HEK293 (cell line): ENCODE measurements around the gene NELL1.

Experiments used
- CTCF ChIA-PET: fragments of 350-600 bp; formaldehyde crosslinking; extraction: SDS; loops from one replicate; lab custom pipeline; 2021; ENCODE audit warnings: antibody characterized with exemption; lab: Yijun Ruan, JAX
- POLR2A ChIA-PET: fragments of 300-600 bp; formaldehyde crosslinking; extraction: SDS; loops from one replicate; lab custom pipeline; 2020; ENCODE audit warnings: antibody characterized with exemption, inconsistent platforms; lab: Yijun Ruan, JAX
- H3K27ac ChIP-seq: fragments of 200-500 bp; sonication (Bioruptor generic); 2 replicates; pipeline ENCODE4 v1.5.1; 2014; ENCODE audit warnings: low read depth, low read length, control low read depth, inconsistent platforms; ENCODE audit errors: extremely low read depth
- H3K36me3 ChIP-seq, 2 experiments: fragments of 200-500 bp in 1 of 2; sonication (Bioruptor generic) in 1 of 2; 1 replicate in 1 of 2; 2 replicates in 1 of 2; pipeline ENCODE4 v1.5.1; 2014 to 2017; ENCODE audit warnings: inconsistent platforms in 2 of 2, low read length in 2 of 2; ENCODE audit not compliant: control insufficient read depth in 2 of 2, insufficient read depth in 1 of 2
- H3K4me1 ChIP-seq: fragments of 200-500 bp; sonication (Bioruptor generic); 2 replicates; pipeline ENCODE4 v1.5.1; 2014; ENCODE audit warnings: mild to moderate bottlenecking, low read length, inconsistent platforms; ENCODE audit not compliant: control insufficient read depth, insufficient read depth
- H3K4me3 ChIP-seq: 2 replicates; pipeline ENCODE4 v1.5.1; 2011; ENCODE audit warnings: low read depth, mild to moderate bottlenecking, control low read depth, low read length, moderate library complexity
- H3K9me3 ChIP-seq: fragments of 200-500 bp; sonication (Bioruptor generic); 2 replicates; pipeline ENCODE4 v1.5.1; 2014; ENCODE audit warnings: low read depth, low read length, inconsistent platforms; ENCODE audit not compliant: control insufficient read depth, insufficient read depth
- GLIS1 ChIP-seq: fragments of 450-650 bp; formaldehyde crosslinking; IDR thresholded peaks from 2 replicates; pipeline ENCODE4 v1.5.1; 2016; ENCODE audit warnings: missing biosample characterization, missing genetic modification characterization
- YY2 ChIP-seq: fragments of 450-650 bp; formaldehyde crosslinking; IDR thresholded peaks from 2 replicates; pipeline ENCODE4 v1.5.1; 2016; ENCODE audit warnings: missing biosample characterization, missing genetic modification characterization
- ZFP41 ChIP-seq: fragments of 450-650 bp; formaldehyde crosslinking; IDR thresholded peaks from 2 replicates; pipeline ENCODE4 v1.5.1; 2016; ENCODE audit warnings: missing biosample characterization, missing genetic modification characterization, borderline replicate concordance
- ZFP69B ChIP-seq: fragments of 450-650 bp; formaldehyde crosslinking; IDR thresholded peaks from 2 replicates; pipeline ENCODE4 v1.5.1; 2016; ENCODE audit warnings: missing biosample characterization, missing genetic modification characterization
- ZNF114 ChIP-seq: fragments of 450-650 bp; formaldehyde crosslinking; IDR thresholded peaks from 2 replicates; pipeline ENCODE4 v1.5.0; 2017; ENCODE audit warnings: missing biosample characterization, missing genetic modification characterization
- ZNF133 ChIP-seq: fragments of 450-650 bp; formaldehyde crosslinking; IDR thresholded peaks from 2 replicates; pipeline ENCODE4 v1.5.1; 2016; ENCODE audit warnings: missing biosample characterization, missing genetic modification characterization
- ZNF223 ChIP-seq: fragments of 450-650 bp; formaldehyde crosslinking; IDR thresholded peaks from 2 replicates; pipeline ENCODE4 v1.5.1; 2016; ENCODE audit warnings: missing biosample characterization, missing genetic modification characterization
- ZNF311 ChIP-seq: fragments of 450-650 bp; formaldehyde crosslinking; IDR thresholded peaks from 2 replicates; pipeline ENCODE4 v1.5.1; 2017; ENCODE audit warnings: missing biosample characterization, missing genetic modification characterization, borderline replicate concordance
- ZNF324 ChIP-seq: fragments of 450-650 bp; formaldehyde crosslinking; IDR thresholded peaks from 2 replicates; pipeline ENCODE4 v1.5.1; 2016; ENCODE audit warnings: missing biosample characterization, missing genetic modification characterization
- ZNF350 ChIP-seq: fragments of 450-650 bp; formaldehyde crosslinking; IDR thresholded peaks from 2 replicates; pipeline ENCODE4 v1.5.0; 2017; ENCODE audit warnings: missing biosample characterization, mild to moderate bottlenecking, missing genetic modification characterization
- ZNF548 ChIP-seq: fragments of 450-650 bp; formaldehyde crosslinking; IDR thresholded peaks from 2 replicates; pipeline ENCODE4 v1.5.1; 2016; ENCODE audit warnings: missing biosample characterization, missing genetic modification characterization
- ZNF596 ChIP-seq: fragments of 450-650 bp; IDR thresholded peaks from 2 replicates; pipeline ENCODE4 v1.5.0; 2018; ENCODE audit warnings: missing biosample characterization, mild to moderate bottlenecking, missing genetic modification characterization, moderate library complexity
- ZNF791 ChIP-seq: fragments of 450-650 bp; formaldehyde crosslinking; IDR thresholded peaks from 2 replicates; pipeline ENCODE4 v1.5.1; 2016; ENCODE audit warnings: missing biosample characterization, missing genetic modification characterization
- TF ChIP-seq, protein P1 (sequence below): fragments of 450-650 bp; formaldehyde crosslinking; IDR thresholded peaks from 2 replicates; pipeline ENCODE4 v1.5.1; 2016; ENCODE audit warnings: missing biosample characterization, missing genetic modification characterization, low read depth
- TF ChIP-seq, protein P2 (sequence below): fragments of 450-650 bp; formaldehyde crosslinking; IDR thresholded peaks from 2 replicates; pipeline ENCODE4 v1.5.1; 2016; ENCODE audit warnings: missing biosample characterization, missing genetic modification characterization
- TF ChIP-seq, protein P3 (sequence below): fragments of 450-650 bp; formaldehyde crosslinking; IDR thresholded peaks from 2 replicates; pipeline ENCODE4 v1.5.1; 2017; ENCODE audit warnings: missing biosample characterization, missing genetic modification characterization
- TF ChIP-seq, protein P4 (sequence below): fragments of 450-650 bp; formaldehyde crosslinking; conservative IDR thresholded peaks from 2 replicates; pipeline ENCODE4 v1.5.1; 2016; ENCODE audit warnings: low read depth, missing biosample characterization, missing genetic modification characterization

Gene NELL1

DNA sequence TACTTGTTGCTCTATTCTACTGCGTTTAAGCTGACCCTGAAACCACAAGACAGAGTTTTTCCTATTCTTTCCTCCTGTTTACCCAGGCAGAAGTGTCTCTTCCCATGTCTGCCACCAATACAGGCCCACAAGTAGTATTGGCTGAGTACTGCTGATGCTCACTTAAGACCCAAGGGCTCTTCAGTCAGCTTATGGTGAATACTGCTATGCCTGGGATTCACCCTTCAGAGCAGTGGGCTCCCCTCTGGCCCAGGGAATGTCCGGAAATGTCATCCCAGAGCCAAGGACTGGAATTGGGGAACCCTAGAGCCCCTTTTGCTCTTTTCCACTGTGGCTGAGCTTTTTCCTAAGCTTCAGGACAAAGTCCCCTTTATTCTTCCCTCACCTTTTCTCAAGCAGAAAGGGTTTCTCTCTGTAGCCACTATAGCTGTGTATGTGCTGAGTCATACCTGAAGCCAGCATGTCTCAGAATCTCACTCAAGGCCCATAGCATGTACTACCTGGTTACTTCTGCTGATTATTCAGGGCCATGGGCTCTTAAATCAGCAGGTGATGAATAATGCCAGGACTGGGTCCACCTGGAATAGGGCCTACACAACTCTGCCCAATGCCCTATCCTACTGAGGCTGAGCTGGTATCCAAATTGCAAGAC lies 777.7 kb downstream of the NELL1 start:
- no peaks in the 10 kb centered on the region for H3K36me3 ChIP-seq
- ChIA-PET POLR2A (no interaction called here), CTCF (no interaction called here)
- no peaks in the 10 kb centered on the region for H3K9me3 ChIP-seq
- H3K4me1 ChIP-seq, result no peaks in the 10 kb centered on the region
- TF ChIP-seq ZNF114 (tag by site-specific recombination), result no peak
- TF ChIP-seq, protein P1, sequence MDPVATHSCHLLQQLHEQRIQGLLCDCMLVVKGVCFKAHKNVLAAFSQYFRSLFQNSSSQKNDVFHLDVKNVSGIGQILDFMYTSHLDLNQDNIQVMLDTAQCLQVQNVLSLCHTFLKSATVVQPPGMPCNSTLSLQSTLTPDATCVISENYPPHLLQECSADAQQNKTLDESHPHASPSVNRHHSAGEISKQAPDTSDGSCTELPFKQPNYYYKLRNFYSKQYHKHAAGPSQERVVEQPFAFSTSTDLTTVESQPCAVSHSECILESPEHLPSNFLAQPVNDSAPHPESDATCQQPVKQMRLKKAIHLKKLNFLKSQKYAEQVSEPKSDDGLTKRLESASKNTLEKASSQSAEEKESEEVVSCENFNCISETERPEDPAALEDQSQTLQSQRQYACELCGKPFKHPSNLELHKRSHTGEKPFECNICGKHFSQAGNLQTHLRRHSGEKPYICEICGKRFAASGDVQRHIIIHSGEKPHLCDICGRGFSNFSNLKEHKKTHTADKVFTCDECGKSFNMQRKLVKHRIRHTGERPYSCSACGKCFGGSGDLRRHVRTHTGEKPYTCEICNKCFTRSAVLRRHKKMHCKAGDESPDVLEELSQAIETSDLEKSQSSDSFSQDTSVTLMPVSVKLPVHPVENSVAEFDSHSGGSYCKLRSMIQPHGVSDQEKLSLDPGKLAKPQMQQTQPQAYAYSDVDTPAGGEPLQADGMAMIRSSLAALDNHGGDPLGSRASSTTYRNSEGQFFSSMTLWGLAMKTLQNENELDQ (tag by site-specific recombination), result no peak
- no peak for TF ChIP-seq ZNF791 (tag by site-specific recombination)
- TF ChIP-seq ZNF223 (tag by site-specific recombination), result no peak
- TF ChIP-seq ZFP41, result no peak
- TF ChIP-seq, protein P2, sequence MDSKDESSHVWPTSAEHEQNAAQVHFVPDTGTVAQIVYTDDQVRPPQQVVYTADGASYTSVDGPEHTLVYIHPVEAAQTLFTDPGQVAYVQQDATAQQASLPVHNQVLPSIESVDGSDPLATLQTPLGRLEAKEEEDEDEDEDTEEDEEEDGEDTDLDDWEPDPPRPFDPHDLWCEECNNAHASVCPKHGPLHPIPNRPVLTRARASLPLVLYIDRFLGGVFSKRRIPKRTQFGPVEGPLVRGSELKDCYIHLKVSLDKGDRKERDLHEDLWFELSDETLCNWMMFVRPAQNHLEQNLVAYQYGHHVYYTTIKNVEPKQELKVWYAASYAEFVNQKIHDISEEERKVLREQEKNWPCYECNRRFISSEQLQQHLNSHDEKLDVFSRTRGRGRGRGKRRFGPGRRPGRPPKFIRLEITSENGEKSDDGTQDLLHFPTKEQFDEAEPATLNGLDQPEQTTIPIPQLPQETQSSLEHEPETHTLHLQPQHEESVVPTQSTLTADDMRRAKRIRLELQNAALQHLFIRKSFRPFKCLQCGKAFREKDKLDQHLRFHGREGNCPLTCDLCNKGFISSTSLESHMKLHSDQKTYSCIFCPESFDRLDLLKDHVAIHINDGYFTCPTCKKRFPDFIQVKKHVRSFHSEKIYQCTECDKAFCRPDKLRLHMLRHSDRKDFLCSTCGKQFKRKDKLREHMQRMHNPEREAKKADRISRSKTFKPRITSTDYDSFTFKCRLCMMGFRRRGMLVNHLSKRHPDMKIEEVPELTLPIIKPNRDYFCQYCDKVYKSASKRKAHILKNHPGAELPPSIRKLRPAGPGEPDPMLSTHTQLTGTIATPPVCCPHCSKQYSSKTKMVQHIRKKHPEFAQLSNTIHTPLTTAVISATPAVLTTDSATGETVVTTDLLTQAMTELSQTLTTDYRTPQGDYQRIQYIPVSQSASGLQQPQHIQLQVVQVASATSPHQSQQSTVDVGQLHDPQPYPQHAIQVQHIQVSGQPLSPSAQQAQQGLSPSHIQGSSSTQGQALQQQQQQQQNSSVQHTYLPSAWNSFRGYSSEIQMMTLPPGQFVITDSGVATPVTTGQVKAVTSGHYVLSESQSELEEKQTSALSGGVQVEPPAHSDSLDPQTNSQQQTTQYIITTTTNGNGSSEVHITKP, result no peak
- no peak for TF ChIP-seq ZNF350 (tag by site-specific recombination)
- no peak for TF ChIP-seq ZNF548 (tag by site-specific recombination)
- no peak for TF ChIP-seq ZNF596
- TF ChIP-seq, protein P3, sequence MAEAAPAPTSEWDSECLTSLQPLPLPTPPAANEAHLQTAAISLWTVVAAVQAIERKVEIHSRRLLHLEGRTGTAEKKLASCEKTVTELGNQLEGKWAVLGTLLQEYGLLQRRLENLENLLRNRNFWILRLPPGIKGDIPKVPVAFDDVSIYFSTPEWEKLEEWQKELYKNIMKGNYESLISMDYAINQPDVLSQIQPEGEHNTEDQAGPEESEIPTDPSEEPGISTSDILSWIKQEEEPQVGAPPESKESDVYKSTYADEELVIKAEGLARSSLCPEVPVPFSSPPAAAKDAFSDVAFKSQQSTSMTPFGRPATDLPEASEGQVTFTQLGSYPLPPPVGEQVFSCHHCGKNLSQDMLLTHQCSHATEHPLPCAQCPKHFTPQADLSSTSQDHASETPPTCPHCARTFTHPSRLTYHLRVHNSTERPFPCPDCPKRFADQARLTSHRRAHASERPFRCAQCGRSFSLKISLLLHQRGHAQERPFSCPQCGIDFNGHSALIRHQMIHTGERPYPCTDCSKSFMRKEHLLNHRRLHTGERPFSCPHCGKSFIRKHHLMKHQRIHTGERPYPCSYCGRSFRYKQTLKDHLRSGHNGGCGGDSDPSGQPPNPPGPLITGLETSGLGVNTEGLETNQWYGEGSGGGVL (tag by site-specific recombination), result no peak
- TF ChIP-seq ZFP69B (tag by site-specific recombination), result no peak
- no peak for TF ChIP-seq YY2 (tag by site-specific recombination)
- TF ChIP-seq GLIS1, result no peak
- no peak for TF ChIP-seq ZNF133
- TF ChIP-seq, protein P4, sequence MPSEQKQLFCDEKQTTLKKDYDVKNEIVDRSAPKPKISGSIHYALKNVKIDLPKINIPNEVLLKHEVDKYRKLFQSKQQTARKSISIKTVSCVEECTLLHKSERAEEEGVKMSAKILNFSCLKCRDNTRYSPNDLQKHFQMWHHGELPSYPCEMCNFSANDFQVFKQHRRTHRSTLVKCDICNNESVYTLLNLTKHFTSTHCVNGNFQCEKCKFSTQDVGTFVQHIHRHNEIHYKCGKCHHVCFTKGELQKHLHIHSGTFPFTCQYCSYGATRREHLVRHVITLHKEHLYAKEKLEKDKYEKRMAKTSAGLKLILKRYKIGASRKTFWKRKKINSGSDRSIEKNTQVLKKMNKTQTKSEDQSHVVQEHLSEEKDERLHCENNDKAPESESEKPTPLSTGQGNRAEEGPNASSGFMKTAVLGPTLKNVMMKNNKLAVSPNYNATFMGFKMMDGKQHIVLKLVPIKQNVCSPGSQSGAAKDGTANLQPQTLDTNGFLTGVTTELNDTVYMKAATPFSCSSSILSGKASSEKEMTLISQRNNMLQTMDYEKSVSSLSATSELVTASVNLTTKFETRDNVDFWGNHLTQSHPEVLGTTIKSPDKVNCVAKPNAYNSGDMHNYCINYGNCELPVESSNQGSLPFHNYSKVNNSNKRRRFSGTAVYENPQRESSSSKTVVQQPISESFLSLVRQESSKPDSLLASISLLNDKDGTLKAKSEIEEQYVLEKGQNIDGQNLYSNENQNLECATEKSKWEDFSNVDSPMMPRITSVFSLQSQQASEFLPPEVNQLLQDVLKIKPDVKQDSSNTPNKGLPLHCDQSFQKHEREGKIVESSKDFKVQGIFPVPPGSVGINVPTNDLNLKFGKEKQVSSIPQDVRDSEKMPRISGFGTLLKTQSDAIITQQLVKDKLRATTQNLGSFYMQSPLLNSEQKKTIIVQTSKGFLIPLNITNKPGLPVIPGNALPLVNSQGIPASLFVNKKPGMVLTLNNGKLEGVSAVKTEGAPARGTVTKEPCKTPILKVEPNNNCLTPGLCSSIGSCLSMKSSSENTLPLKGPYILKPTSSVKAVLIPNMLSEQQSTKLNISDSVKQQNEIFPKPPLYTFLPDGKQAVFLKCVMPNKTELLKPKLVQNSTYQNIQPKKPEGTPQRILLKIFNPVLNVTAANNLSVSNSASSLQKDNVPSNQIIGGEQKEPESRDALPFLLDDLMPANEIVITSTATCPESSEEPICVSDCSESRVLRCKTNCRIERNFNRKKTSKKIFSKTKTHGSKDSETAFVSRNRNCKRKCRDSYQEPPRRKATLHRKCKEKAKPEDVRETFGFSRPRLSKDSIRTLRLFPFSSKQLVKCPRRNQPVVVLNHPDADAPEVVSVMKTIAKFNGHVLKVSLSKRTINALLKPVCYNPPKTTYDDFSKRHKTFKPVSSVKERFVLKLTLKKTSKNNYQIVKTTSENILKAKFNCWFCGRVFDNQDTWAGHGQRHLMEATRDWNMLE (tag by site-specific recombination), result no peak
- TF ChIP-seq ZNF311 (tag by site-specific recombination), result no peak
- no peak for TF ChIP-seq ZNF324
- H3K4me3 ChIP-seq, result no peak overlapping the region
- H3K27ac ChIP-seq, result no peak overlapping the region
